ENCODE results near the gene CD247. TPM values are rescaled to one million over a fixed set of nuclear protein-coding genes. Genes with fewer than 3 reads are reported as not detected.

CD247 gene
- total RNA-seq, 4 donors from 2014 or later: 0.26 to 2.0 (median 0.52) TPM; not detected in 1

GRCh38 chr1:167413328-167413727 is 105.0 kb downstream of the CD247 start:
- Histone ChIP-seq H3K27ac (replicated peaks in 1 of 4) (no peak overlapping the region), H3K4me1 (no peaks in the 10 kb centered on the region), H3K36me3 (peaks cover 9 to 66% (median 45%) of the 10 kb centered on the region in 4 donors), H3K27me3 (no peaks in the 10 kb centered on the region), H3K4me3 (no peak overlapping the region), H3K9me3 (no peaks in the 10 kb centered on the region)
- intact Hi-C loops (cut with DNase I): loop anchor here (10.0 kb wide), 1 partner anchor 149 kb away; no protein-coding TSS in a partner anchor
- no peak for DNase-seq (ENCODE audit: extremely low spot score)
- 91% methylated on average over 3 of the region's 3 CpGs for WGBS
- TF ChIP-seq EP300 (IDR thresholded peaks at IDR 0.05): no peak
- no peak for TF ChIP-seq CTCF (IDR thresholded peaks at IDR 0.05)
- no peak for TF ChIP-seq POLR2AphosphoS5 (IDR thresholded peaks at IDR 0.05)
- no peak for TF ChIP-seq POLR2A (IDR thresholded peaks at IDR 0.05; ENCODE audit: low read depth)

- no peaks in the 10 kb centered on the region for H3K9me3 ChIP-seq
- H3K4me3 ChIP-seq: no peak overlapping the region
- no peaks in the 10 kb centered on the region for H3K27me3 ChIP-seq
- no peaks in the 10 kb centered on the region for H3K4me1 ChIP-seq
- no peak overlapping the region for H3K27ac ChIP-seq (replicated peaks in 1 of 4)
- 76% methylated on average over 5 of the region's 5 CpGs for WGBS
- peaks cover 9 to 65% (median 46%) of the 10 kb centered on the region in 4 donors for H3K36me3 ChIP-seq
- no peak for DNase-seq (ENCODE audit: extremely low spot score)
- intact Hi-C loops (cut with DNase I): loop anchor here (10.0 kb wide), 1 partner anchor 148 kb away; no protein-coding TSS in a partner anchor
- no peak for TF ChIP-seq POLR2AphosphoS5 (IDR thresholded peaks at IDR 0.05)
- no peak for TF ChIP-seq POLR2A (IDR thresholded peaks at IDR 0.05; ENCODE audit: low read depth)
- TF ChIP-seq EP300 (IDR thresholded peaks at IDR 0.05): no peak
- no peak for TF ChIP-seq CTCF (IDR thresholded peaks at IDR 0.05)
Observed at GRCh38 chr1:167412920-167413319, 105.4 kb downstream of the CD247 start.

GRCh38 chr1:167412072-167412471 is 106.3 kb downstream of the CD247 start:
- no peak overlapping the region for H3K4me3 ChIP-seq
- no peak for TF ChIP-seq POLR2AphosphoS5 (IDR thresholded peaks at IDR 0.05)
- TF ChIP-seq EP300 (IDR thresholded peaks at IDR 0.05): no peak
- TF ChIP-seq POLR2A (IDR thresholded peaks at IDR 0.05; ENCODE audit: low read depth): no peak
- no peak for TF ChIP-seq CTCF (IDR thresholded peaks at IDR 0.05)
- no peaks in the 10 kb centered on the region for H3K27me3 ChIP-seq
- H3K9me3 ChIP-seq: no peaks in the 10 kb centered on the region
- DNase-seq (ENCODE audit: extremely low spot score): no peak
- H3K27ac ChIP-seq (replicated peaks in 1 of 4): no peak overlapping the region
- WGBS: 90% methylated on average over 4 of the region's 4 CpGs
- intact Hi-C loops (cut with DNase I): loop anchor here (10.0 kb wide), 1 partner anchor 147 kb away; no protein-coding TSS in a partner anchor
- peaks cover 9 to 62% (median 49%) of the 10 kb centered on the region in 4 donors for H3K36me3 ChIP-seq
- no peaks in the 10 kb centered on the region for H3K4me1 ChIP-seq

- intact Hi-C loops (cut with DNase I): no loop called here
- WGBS: 88% methylated on average over 1 of the region's 1 CpG
- H3K36me3 ChIP-seq: peaks cover 9 to 47% (median 31%) of the 10 kb centered on the region in 4 donors
Observed at GRCh38 chr1:167409183-167409582, 109.1 kb downstream of the CD247 start.

More at GRCh38 chr1:167409183-167409582, 109.1 kb downstream of the CD247 start:
- TF ChIP-seq POLR2AphosphoS5 (IDR thresholded peaks at IDR 0.05) (no peak), CTCF (IDR thresholded peaks at IDR 0.05) (no peak), POLR2A (IDR thresholded peaks at IDR 0.05; ENCODE audit: low read depth) (no peak), EP300 (IDR thresholded peaks at IDR 0.05) (no peak)
- no peaks in the 10 kb centered on the region for H3K9me3 ChIP-seq
- H3K27ac ChIP-seq (replicated peaks in 1 of 4): no peak overlapping the region
- no peaks in the 10 kb centered on the region for H3K27me3 ChIP-seq
- peaks cover 0 to 5% (median 3%) of the 10 kb centered on the region in 4 donors for H3K4me1 ChIP-seq
- DNase-seq (ENCODE audit: extremely low spot score): no peak
- no peak overlapping the region for H3K4me3 ChIP-seq
